KMS-11 (cell line): ENCODE results near the gene COL26A1.
A peak's percentile ranks its signal among the peaks of the same experiment; 100 is the strongest.

ENCODE experiments used
- H2AFZ ChIP-seq: fragments of 200-600 bp; sonication (generic); 2 replicates; pipeline ENCODE4 v1.6.1; 2016; ENCODE audit warnings: antibody characterized with exemption, mixed run types, low read depth
- H3K27ac ChIP-seq: fragments of 200-600 bp; sonication (generic); 2 replicates; pipeline ENCODE4 v1.6.1; 2016; ENCODE audit warnings: mild to moderate bottlenecking, mixed run types
- H3K27me3 ChIP-seq: fragments of 200-600 bp; sonication (generic); 2 replicates; pipeline ENCODE4 v1.6.1; 2017; ENCODE audit warnings: mild to moderate bottlenecking, low read depth, mixed run types, moderate library complexity; ENCODE audit not compliant: insufficient read depth
- H3K36me3 ChIP-seq: fragments of 200-600 bp; sonication (generic); 2 replicates; pipeline ENCODE4 v1.6.1; 2017; ENCODE audit warnings: mild to moderate bottlenecking, mixed run types; ENCODE audit not compliant: insufficient read depth
- H3K4me1 ChIP-seq: fragments of 200-600 bp; sonication (generic); 2 replicates; pipeline ENCODE4 v1.6.1; 2016; ENCODE audit warnings: mild to moderate bottlenecking, low read depth, mixed run types; ENCODE audit not compliant: poor library complexity, severe bottlenecking
- H3K4me2 ChIP-seq: fragments of 200-600 bp; sonication (generic); 2 replicates; pipeline ENCODE4 v1.7.0; 2016; ENCODE audit warnings: mild to moderate bottlenecking, mixed run types
- H3K4me3 ChIP-seq: fragments of 200-600 bp; sonication (generic); IDR thresholded peaks from 2 replicates; pipeline ENCODE4 v1.6.1; 2017; ENCODE audit warnings: low read depth, low read length, mixed read lengths; ENCODE audit not compliant: insufficient read depth
- H3K79me2 ChIP-seq: fragments of 200-600 bp; sonication (generic); 2 replicates; pipeline ENCODE4 v1.6.1; 2016; ENCODE audit warnings: low read depth, mixed run types; ENCODE audit not compliant: insufficient read depth
- H3K9ac ChIP-seq: fragments of 200-600 bp; sonication (generic); 2 replicates; pipeline ENCODE4 v1.6.1; 2016; ENCODE audit warnings: mild to moderate bottlenecking, mixed run types
- H4K20me1 ChIP-seq: fragments of 200-600 bp; sonication (generic); 2 replicates; pipeline ENCODE4 v1.6.1; 2016; ENCODE audit warnings: mild to moderate bottlenecking, mixed run types; ENCODE audit not compliant: insufficient read depth
- TF ChIP-seq, protein P1 (sequence below): fragments of 200-600 bp; sonication (generic); conservative IDR thresholded peaks from 2 replicates; pipeline ENCODE4 v1.6.1; 2017; ENCODE audit warnings: low read depth, mild to moderate bottlenecking, antibody characterized with exemption, low read length, moderate library complexity, mixed read lengths

The COL26A1 gene

DNA sequence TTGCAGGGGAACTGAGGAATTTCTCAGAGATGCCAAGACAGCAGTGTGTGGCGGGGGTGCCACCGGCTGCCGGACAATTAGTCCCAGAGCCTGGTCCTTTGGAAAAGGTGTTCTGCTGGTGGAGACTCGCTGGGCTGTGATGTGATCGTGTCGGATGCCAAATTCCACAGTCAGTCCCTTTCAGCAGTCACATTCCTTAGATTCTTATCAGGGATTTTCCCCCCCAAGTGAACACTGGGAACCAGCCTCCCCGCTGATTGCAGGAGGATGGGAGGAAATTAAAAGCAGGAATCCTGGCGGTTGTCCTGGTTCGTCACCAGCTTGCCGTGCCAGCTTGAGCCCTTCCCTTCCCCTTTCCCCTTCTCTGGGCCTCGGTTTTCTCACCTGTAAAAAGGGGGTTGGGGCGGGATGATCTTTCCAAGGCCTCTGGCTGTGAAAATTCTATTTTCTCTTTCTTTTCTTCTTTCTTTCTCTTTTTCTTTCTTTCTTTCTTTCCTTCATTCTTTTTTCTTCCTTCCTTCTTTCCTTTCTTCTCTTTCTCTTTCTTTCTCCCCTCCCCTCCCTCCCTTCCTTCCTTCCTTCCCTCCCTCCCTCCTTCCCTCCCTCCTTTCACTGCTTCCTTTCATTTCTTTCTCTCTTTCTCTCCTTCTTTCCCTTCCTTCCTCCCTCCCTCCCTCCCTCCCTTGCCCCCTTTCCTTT lies 39.6 kb downstream of the COL26A1 start:
- Histone ChIP-seq H3K36me3 (no peaks in the 10 kb centered on the region), H3K4me1 (no peaks in the 10 kb centered on the region), H3K9ac (no peak overlapping the region), H4K20me1 (no peaks in the 10 kb centered on the region), H2AFZ (no peak overlapping the region), H3K4me2 (no peak overlapping the region), H3K4me3 (no peak overlapping the region), H3K79me2 (no peaks in the 10 kb centered on the region), H3K27me3 (peaks cover 80% of the 10 kb centered on the region), H3K27ac (no peak overlapping the region)
- TF ChIP-seq, protein P1, sequence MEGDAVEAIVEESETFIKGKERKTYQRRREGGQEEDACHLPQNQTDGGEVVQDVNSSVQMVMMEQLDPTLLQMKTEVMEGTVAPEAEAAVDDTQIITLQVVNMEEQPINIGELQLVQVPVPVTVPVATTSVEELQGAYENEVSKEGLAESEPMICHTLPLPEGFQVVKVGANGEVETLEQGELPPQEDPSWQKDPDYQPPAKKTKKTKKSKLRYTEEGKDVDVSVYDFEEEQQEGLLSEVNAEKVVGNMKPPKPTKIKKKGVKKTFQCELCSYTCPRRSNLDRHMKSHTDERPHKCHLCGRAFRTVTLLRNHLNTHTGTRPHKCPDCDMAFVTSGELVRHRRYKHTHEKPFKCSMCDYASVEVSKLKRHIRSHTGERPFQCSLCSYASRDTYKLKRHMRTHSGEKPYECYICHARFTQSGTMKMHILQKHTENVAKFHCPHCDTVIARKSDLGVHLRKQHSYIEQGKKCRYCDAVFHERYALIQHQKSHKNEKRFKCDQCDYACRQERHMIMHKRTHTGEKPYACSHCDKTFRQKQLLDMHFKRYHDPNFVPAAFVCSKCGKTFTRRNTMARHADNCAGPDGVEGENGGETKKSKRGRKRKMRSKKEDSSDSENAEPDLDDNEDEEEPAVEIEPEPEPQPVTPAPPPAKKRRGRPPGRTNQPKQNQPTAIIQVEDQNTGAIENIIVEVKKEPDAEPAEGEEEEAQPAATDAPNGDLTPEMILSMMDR: no peak

DNA sequence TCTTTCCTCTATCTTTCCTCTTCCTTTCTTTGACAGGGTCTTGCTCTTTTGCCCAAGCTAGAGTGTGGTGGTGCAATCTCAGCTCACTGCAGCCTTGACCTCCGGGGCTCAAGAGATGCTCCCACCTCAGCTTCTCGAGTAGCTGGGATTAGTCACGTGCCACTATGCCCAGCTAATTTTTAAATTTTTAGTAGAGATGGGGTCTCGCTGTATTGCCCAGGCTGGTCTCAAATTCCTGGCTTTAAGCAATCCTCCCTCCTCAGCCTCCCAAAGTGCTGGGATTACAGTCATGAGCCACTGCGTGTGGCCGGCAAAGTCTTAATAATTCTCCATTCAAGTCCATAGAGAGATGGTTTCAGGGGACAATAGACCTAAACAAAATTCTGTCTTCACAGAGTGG lies 40.2 kb downstream of the COL26A1 start:
- Histone ChIP-seq H3K4me3 (no peak overlapping the region), H2AFZ (no peak overlapping the region), H3K9ac (no peak overlapping the region), H3K79me2 (no peaks in the 10 kb centered on the region), H3K27ac (no peak overlapping the region), H3K4me1 (no peaks in the 10 kb centered on the region), H4K20me1 (no peaks in the 10 kb centered on the region), H3K4me2 (no peak overlapping the region), H3K36me3 (no peaks in the 10 kb centered on the region), H3K27me3 (peaks cover 80% of the 10 kb centered on the region)
- TF ChIP-seq, protein P1: no peak

DNA sequence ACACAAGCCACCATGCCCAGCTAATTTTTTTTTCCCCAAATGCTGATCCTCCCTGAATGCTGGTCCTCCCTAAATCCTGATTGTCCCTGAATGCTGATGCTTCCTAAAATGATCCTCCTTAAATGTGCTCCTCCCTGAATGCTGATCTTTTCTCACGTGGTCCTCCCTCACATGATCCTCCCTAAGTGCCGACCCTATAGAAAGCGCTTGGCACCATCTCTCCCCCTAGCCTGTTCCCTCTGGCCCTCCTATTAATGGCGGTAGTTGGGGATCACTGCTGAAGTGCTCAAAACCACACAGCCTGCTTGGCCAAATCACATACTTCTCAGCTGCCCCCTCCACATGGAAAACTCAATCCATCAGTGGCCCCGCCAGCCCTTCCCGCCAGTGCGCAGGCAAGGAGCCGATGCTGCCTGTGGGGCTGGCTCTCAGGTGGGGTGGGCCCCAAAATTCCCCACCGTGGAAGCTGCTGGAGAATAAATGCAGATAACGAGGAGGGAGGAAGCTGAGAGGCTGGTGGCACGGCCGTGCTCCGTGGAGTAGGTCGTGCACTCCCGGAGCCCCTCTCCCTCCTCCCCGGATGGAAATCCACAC lies 42.9 kb downstream of the COL26A1 start:
- Histone ChIP-seq H3K36me3 (no peaks in the 10 kb centered on the region), H4K20me1 (no peaks in the 10 kb centered on the region), H3K4me1 (no peaks in the 10 kb centered on the region), H3K27me3 (peaks cover 69% of the 10 kb centered on the region), H3K9ac (no peak overlapping the region), H3K4me2 (no peak overlapping the region), H3K79me2 (no peaks in the 10 kb centered on the region), H3K27ac (no peak overlapping the region), H3K4me3 (no peak overlapping the region), H2AFZ (no peak overlapping the region)
- TF ChIP-seq, protein P1: no peak

DNA sequence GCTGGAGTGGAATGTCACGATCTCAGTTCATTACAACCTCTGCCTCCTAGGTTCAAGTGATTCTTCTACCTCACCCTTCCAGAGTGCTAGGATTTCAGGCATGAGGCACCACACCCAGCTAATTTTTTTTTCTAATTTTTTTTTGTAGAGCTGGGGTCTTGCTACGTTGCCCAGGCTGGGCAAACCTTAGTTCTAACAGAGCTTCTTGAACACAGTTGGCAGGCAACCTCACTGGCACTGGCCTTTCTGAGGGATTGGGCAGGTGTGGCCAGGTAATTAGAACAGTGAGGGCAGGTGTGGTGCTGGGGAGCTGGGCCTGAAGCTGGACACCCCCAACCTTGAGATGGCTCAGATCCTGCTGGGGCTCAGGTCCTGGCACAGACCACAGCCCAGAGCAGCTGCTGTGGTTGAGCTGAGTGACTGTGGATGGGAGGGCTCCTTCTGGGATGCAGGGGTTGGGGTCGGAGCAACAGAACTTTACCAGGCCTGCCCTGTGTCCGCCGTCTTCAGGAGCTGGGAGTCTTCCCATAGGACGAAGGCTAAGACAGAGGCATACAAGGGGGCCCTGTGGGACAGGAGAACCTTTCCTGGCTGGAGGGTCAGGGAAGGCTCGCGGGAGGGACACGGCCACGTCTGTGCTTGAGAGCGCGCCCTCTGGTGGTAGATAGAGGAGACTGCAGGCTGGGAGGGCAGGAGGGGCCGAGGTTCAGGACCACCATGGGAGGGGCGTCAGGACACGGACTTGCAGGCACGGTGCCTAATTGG lies 48.2 kb downstream of the COL26A1 start:
- H3K9ac ChIP-seq: no peak overlapping the region
- H4K20me1 ChIP-seq: no peaks in the 10 kb centered on the region
- H3K27me3 ChIP-seq: peaks cover 50% of the 10 kb centered on the region; the same call in 1 of the 2 replicates
- no peak overlapping the region for H3K4me3 ChIP-seq
- no peak overlapping the region for H3K4me2 ChIP-seq
- no peaks in the 10 kb centered on the region for H3K4me1 ChIP-seq
- H3K79me2 ChIP-seq: no peaks in the 10 kb centered on the region
- H2AFZ ChIP-seq: no peak overlapping the region
- TF ChIP-seq, protein P1: peak; percentile 64
- H3K27ac ChIP-seq: no peak overlapping the region
- no peaks in the 10 kb centered on the region for H3K36me3 ChIP-seq
